ENCODE results near the gene CRTAP. TPM values are rescaled to one million over a fixed set of nuclear protein-coding genes. Genes with fewer than 3 reads are reported as not detected.
A peak's percentile ranks its signal among the peaks of the same experiment; 100 is the strongest.

CRTAP gene
- total and polyA plus RNA-seq, 10 donors = 37.9 to 156 (median 96.5) TPM

GRCh38 chr3:33139996-33140395, 26.2 kb downstream of the CRTAP start:
- intact Hi-C loops (cut with DNase I; ENCODE audit: low total_unique reads) = loop anchor here (10.0 kb wide), 1 partner anchor 645 kb away; no protein-coding TSS in a partner anchor
- 85 to 90% (median 88%) methylated on average over 2 of the region's 2 CpGs for WGBS, 5 donors

GRCh38 chr3:33141006-33141405, 27.2 kb downstream of the CRTAP start:
- DNase-seq = no peak
- Histone ChIP-seq H3K27ac (no peak overlapping the region), H3K9me3 (no peaks in the 10 kb centered on the region), H3K36me3 (peaks cover 0 to 85% (median 26%) of the 10 kb centered on the region in 6 donors), H3K4me1 (peaks cover 0 to 3% (median 0%) of the 10 kb centered on the region in 6 donors), H3K27me3 (replicated peaks in 1 of 7) (no peaks in the 10 kb centered on the region), H3K4me3 (no peak overlapping the region)
- WGBS, 5 donors = 93 to 98% (median 96%) methylated on average over 3 of the region's 3 CpGs
- TF ChIP-seq CTCF (IDR thresholded peaks at IDR 0.05 in 8 of 11, conservative IDR thresholded peaks at IDR 0.05 in 3 of 11) (no peak), POLR2A (IDR thresholded peaks at IDR 0.05) (no peak), POLR2AphosphoS5 (IDR thresholded peaks at IDR 0.05) (no peak)
- intact Hi-C loops (cut with DNase I; ENCODE audit: low total_unique reads) = no loop called here

More at GRCh38 chr3:33139996-33140395, 26.2 kb downstream of the CRTAP start:
- peaks cover 0 to 3% (median 0%) of the 10 kb centered on the region in 6 donors for H3K4me1 ChIP-seq
- H3K27me3 ChIP-seq (replicated peaks in 1 of 7) = no peaks in the 10 kb centered on the region
- no peak for DNase-seq
- H3K9me3 ChIP-seq = no peaks in the 10 kb centered on the region
- peaks cover 0 to 85% (median 30%) of the 10 kb centered on the region in 6 donors for H3K36me3 ChIP-seq
- no peak overlapping the region for H3K27ac ChIP-seq
- H3K4me3 ChIP-seq = no peak overlapping the region
- TF ChIP-seq POLR2A (IDR thresholded peaks at IDR 0.05) (no peak), POLR2AphosphoS5 (IDR thresholded peaks at IDR 0.05) (no peak), CTCF (IDR thresholded peaks at IDR 0.05 in 8 of 11, conservative IDR thresholded peaks at IDR 0.05 in 3 of 11) (no peak)

GRCh38 chr3:33144433-33144832, 30.6 kb downstream of the CRTAP start:
- Histone ChIP-seq H3K4me1 (peaks cover 0 to 5% (median under 1%) of the 10 kb centered on the region in 6 donors), H3K9me3 (no peaks in the 10 kb centered on the region), H3K27me3 (replicated peaks in 1 of 7) (no peaks in the 10 kb centered on the region), H3K36me3 (peaks cover 0 to 66% (median 18%) of the 10 kb centered on the region in 6 donors), H3K27ac (no peak overlapping the region), H3K4me3 (no peak overlapping the region)
- 63 to 86% (median 80%) methylated on average over 1 of the region's 1 CpG for WGBS, 5 donors
- intact Hi-C loops (cut with DNase I; ENCODE audit: low total_unique reads) = no loop called here
- TF ChIP-seq POLR2AphosphoS5 (IDR thresholded peaks at IDR 0.05) (no peak), CTCF (IDR thresholded peaks at IDR 0.05 in 8 of 11, conservative IDR thresholded peaks at IDR 0.05 in 3 of 11) (peak in 4 of 11 experiments; percentile 19 to 34 (median 29)), POLR2A (IDR thresholded peaks at IDR 0.05) (no peak)
- DNase-seq = no peak

GRCh38 chr3:33145221-33145900, 31.5 kb downstream of the CRTAP start:
- H3K27ac ChIP-seq = no peak overlapping the region

More at GRCh38 chr3:33145221-33145900, 31.5 kb downstream of the CRTAP start:
- WGBS, 5 donors = 90 to 98% (median 94%) methylated on average over 16 of the region's 16 CpGs
- peaks cover 0 to 59% (median 18%) of the 10 kb centered on the region in 6 donors for H3K36me3 ChIP-seq
- no peak overlapping the region for H3K4me3 ChIP-seq
- peaks cover 0 to 10% (median 2%) of the 10 kb centered on the region in 6 donors for H3K4me1 ChIP-seq
- H3K27me3 ChIP-seq (replicated peaks in 1 of 7) = no peaks in the 10 kb centered on the region
- DNase-seq = no peak
- H3K9me3 ChIP-seq = no peaks in the 10 kb centered on the region
- TF ChIP-seq CTCF (IDR thresholded peaks at IDR 0.05 in 8 of 11, conservative IDR thresholded peaks at IDR 0.05 in 3 of 11) (no peak), POLR2AphosphoS5 (IDR thresholded peaks at IDR 0.05) (no peak), POLR2A (IDR thresholded peaks at IDR 0.05) (no peak)
- intact Hi-C loops (cut with DNase I; ENCODE audit: low total_unique reads) = no loop called here
